ENCODE data around the gene WDHD1. TPM values are rescaled to one million over a fixed set of nuclear protein-coding genes. Genes with fewer than 3 reads are reported as not detected.
"Not testable (repeated sequence)": the region's sequence is repeated elsewhere in the genome, so short reads cannot be mapped to it uniquely, and the experiment has no call there.

Gene WDHD1
- total RNA-seq, 1 donor from 2014 or later, result 1.3 TPM

GRCh38 chr14:54967496-54967895 lies 59.4 kb downstream of the WDHD1 start:
- DNase-seq (ENCODE audit: low spot score) (no peak), ATAC-seq (no peak)

- DNase-seq (ENCODE audit: low spot score) (no peak), ATAC-seq (no peak)
Observed at GRCh38 chr14:54955143-54955542, 71.8 kb downstream of the WDHD1 start.

- not testable (repeated sequence) for DNase-seq (ENCODE audit: low spot score); ATAC-seq
Observed at GRCh38 chr14:54953609-54954008, 73.3 kb downstream of the WDHD1 start.

DNA sequence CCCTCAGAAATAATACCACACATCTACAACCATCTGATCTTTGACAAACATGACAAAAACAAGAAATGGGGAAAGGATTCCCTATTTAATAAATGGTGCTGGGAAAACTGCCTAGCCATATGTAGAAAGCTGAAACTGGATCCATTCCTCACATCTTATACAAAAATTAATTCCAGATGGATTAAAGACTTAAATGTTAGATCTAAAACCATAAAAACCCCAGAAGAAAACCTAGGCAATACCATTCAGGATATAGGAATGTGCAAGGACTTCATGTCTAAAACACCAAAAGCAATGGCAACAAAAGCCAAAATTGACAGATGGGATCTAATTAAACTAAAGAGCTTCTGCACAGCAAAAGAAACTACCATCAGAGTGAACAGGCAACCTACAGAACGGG lies 74.1 kb downstream of the WDHD1 start:
- not testable (repeated sequence) for DNase-seq (ENCODE audit: low spot score); ATAC-seq

- no peak for ATAC-seq
Observed at GRCh38 chr14:54947230-54947629, 79.7 kb downstream of the WDHD1 start.

GRCh38 chr14:54946500-54946899 lies 80.4 kb downstream of the WDHD1 start:
- ATAC-seq (no peak), DNase-seq (ENCODE audit: low spot score) (no peak)

More at GRCh38 chr14:54947230-54947629, 79.7 kb downstream of the WDHD1 start:
- DNase-seq (ENCODE audit: low spot score), result no peak

GRCh38 chr14:54944737-54945391 lies 82.0 kb downstream of the WDHD1 start:
- DNase-seq (ENCODE audit: low spot score) (no peak), ATAC-seq (peak; percentile 91)

DNA sequence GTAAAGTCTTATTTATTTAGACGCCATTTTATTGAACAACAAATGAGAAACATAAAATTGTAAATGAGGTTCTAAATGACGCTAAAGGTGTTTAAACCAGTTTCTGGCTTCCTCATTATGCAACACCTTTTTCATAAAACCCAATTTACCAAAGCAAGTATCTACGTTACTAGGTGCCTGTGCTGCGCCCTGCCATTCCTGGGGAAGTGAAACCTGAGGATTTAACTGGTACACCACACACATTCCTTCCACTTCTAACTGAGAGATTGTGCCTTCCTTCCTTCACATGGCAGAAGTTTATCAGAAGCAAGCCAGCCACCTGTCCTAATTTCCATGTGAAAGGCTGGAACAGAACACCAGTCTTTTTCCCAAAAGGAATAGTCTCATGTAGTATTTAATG lies 84.0 kb downstream of the WDHD1 start:
- no peak for DNase-seq (ENCODE audit: low spot score)

GRCh38 chr14:54936816-54937215 lies 90.1 kb downstream of the WDHD1 start:
- ATAC-seq, result no peak
- no peak for DNase-seq (ENCODE audit: low spot score)

More for the DNA sequence above, 84.0 kb downstream of the WDHD1 start:
- no peak for ATAC-seq

DNA sequence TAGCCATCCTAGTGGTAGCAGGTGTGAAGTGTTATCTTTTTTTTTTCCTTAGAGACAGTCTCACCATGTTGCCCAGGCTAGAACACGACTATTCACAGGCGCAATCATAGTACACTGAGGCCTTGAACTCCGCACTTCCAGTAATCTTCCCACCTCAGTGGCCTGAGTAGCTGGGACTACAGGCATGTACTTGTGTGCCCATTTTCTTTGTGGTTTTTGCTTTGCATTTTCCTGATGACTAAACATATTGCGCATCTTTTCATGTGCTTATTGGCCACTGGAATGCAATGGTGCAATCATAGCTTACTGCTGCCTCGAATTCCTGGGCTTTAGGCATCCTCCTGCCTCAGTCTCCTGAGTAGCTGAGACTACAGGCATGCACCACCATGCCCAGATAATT lies 90.9 kb downstream of the WDHD1 start:
- ATAC-seq (no peak), DNase-seq (ENCODE audit: low spot score) (no peak)

GRCh38 chr14:54935100-54935499 lies 91.8 kb downstream of the WDHD1 start:
- ATAC-seq (no peak), DNase-seq (ENCODE audit: low spot score) (no peak)

DNA sequence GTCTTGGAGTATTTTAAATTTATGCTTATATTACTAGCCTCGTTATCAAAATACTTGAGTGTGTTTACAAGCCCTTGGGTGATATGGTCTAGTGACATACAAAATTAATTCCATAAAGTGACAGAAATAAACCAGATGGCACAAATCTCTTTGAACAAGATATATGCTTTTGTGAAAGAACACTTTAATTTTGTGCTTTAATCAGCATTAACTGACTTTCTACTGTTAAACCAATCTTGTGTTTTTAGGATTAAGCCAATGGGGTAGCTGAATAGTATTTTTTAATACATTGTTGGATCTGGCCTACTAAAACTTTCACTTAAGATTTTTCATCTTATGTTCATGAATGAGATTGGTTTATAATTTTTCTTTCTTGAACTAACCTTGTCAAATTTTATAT lies 93.9 kb downstream of the WDHD1 start:
- no peak for DNase-seq (ENCODE audit: low spot score)

DNA sequence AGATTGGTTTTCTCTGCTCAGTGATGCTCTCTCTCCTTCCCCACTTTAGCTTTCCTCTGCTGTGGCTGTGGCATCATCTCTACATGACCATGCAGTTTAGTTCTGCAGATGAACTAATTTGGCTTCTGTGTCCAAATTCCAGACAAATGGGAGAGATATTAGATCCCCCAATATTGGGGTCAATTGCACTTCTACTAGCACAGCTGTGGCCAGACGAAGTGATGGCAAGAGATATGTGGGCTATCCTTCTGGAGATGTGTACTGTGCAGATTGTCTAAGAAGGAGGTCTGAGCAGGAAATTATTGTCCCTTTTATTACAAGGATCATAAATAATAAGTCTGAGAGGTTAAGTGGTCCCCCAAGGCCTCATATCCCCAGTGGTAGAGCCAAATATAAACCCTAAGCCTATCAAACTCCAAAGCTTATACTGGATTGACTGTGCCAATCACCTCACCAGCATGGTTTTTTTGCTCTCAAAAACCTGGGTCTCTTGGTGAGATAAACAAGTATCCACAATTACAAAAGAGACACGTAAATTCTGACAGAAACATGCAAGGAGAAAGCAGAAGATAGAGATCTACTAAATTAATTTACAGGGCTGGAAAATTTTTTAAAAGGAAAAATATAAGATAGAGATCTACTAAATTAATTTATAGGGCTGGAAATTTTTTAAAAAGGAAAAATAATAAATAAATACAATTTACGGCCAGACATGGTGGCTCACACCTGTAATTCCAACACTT lies 95.1 kb downstream of the WDHD1 start:
- no peak for ATAC-seq

More for the DNA sequence above, 93.9 kb downstream of the WDHD1 start:
- ATAC-seq, result no peak

DNA sequence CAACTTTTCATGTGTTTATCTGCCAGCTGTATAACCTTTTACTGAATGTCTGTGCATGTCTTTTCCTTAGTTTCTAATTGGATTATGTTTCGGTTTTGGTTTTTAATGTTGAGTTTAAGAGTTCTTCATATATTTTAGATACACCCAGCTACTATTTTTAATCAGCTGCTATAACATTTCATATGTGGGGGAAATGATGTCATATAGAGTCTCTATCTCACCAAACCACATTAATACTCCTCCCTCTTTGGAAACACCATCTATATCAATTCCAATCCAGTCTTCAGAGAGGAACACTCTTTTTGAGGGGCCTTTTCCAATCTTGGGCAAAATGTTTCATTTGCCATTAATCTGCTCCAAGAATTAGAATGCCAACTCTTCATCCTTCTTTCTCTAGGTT lies 95.8 kb downstream of the WDHD1 start:
- no peak for DNase-seq (ENCODE audit: low spot score)
- ATAC-seq, result no peak

More for the DNA sequence above, 95.1 kb downstream of the WDHD1 start:
- no peak for DNase-seq (ENCODE audit: low spot score)

DNA sequence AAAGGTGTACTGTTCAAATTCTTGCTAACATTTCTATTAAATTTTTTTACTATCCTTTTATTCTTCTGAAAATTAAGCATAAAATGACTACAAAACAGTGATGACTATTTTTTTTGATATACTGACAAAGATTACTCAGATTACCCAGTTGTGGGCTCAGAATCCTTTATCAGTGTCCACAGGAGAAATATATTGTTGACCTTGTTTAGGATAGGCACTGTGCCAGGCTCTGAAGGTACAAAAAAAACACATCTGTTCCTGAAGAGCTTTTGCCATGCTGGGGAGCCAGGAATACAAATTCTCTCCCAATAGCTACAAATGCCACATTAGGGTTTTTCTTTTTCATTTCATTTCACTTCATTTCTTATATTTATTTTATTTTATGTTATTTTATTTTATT lies 97.3 kb downstream of the WDHD1 start:
- ATAC-seq (no peak), DNase-seq (ENCODE audit: low spot score) (no peak)

DNA sequence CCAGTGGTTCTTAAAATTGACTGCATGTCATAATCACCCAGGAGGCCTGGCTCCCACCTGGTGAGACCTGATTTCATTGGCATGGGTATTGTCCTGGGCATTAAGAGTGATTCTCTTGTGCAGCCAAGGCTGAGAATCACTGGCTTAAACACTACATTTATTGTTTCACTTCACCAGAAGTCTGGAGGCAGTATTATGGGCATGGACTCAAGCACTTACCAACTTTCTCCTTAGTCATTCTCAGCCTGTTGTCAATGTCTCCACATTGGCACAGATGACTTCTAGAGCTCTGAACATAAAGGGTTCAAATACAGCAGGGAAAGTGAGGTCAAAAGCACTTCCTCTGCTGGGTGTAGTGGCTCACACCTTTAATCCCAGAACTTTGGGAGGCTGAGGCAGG lies 98.7 kb downstream of the WDHD1 start:
- no peak for ATAC-seq
- DNase-seq (ENCODE audit: low spot score), result no peak

DNA sequence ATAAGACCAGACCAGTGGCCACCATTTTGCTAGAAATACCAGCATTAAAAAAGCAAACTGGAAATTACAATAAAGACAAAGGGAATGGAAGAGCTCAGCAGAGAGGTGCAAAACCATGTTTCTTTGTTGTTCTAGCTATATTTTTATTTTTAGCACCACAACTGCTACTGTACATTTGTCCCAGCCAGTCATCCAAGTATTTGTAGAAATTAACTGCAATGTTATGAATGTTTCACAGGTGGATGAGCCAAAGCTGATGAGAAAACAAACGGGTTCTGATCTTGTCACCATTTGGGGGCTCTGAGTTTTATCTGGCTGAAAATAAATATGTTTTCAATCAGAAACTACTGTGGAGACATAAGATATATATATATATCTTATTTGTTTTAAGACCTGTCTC lies 99.3 kb downstream of the WDHD1 start:
- DNase-seq (ENCODE audit: low spot score) (no peak), ATAC-seq (no peak)

- ATAC-seq; DNase-seq (ENCODE audit: low spot score): not testable (repeated sequence)
Observed at GRCh38 chr14:54926570-54926969, 100.3 kb downstream of the WDHD1 start.

GRCh38 chr14:54922598-54922997 lies 104.3 kb downstream of the WDHD1 start:
- DNase-seq (ENCODE audit: low spot score), result no peak
- no peak for ATAC-seq

DNA sequence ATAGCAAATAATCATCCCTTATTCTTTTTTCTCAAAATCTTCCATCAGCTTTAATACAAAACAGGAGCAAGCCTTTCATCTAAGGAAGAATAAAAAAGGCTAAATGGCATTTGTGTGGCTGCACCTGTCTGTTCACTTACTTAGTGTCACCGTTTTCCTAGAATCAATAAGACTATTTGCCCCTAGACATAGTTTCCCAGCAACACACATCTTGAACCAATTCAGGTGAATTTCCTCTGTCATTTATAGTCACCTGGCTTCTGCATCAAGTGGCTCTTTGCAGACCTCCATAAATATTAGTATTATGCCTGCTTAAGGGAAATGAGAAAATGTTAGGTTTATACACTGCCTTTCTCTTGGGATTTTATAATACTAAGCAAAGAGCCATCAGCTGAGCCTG lies 106.8 kb downstream of the WDHD1 start:
- no peak for DNase-seq (ENCODE audit: low spot score)
- ATAC-seq, result no peak

- DNase-seq (ENCODE audit: low spot score), result no peak
- ATAC-seq, result peak; percentile 63
Observed at GRCh38 chr14:54919330-54919729, 107.6 kb downstream of the WDHD1 start.

- DNase-seq (ENCODE audit: low spot score), result no peak
- ATAC-seq, result no peak
Observed at GRCh38 chr14:54918427-54918826, 108.5 kb downstream of the WDHD1 start.

Measured in left lobe of liver (tissue), 2 donors.